ENCODE measurements around the gene WHRN. TPM values are rescaled to one million over a fixed set of nuclear protein-coding genes. Genes with fewer than 3 reads are reported as not detected.

The WHRN gene
- total RNA-seq, 2 donors from 2014 or later = 3.3 to 3.6 TPM

DNA sequence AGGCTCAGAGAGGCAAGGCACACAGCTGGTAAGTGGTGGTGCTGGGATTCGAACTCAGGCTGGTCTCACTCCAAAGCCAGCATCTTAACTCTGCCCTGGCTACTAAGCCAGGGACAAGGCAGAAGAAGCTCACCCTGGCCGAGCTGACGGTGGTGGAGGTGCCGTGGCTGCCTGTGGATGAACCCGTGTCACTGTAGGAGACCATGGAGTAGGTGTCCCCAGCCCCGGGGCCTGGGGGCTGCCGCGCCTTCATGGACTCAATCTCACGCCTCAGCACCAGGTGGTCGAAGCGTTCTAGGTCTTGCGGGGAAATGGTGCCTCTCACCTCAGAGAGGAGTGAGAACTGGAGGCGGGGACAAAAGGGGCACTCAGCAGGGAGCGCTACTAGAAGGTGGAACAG is 82.1 kb downstream of the WHRN start:
- DNase-seq = no peak
- Histone ChIP-seq H3K36me3 (no peaks in the 10 kb centered on the region), H3K4me3 (no peak overlapping the region), H3K9ac (ENCODE audit: low read depth in 2 of 2, low read length in 2 of 2) (no peak overlapping the region), H3K27ac (no peak overlapping the region), H3K4me1 (no peaks in the 10 kb centered on the region), H3K27me3 (no peaks in the 10 kb centered on the region), H3K9me3 (no peaks in the 10 kb centered on the region)
- intact Hi-C loops (cut with DNase I) = loop anchor here (10.0 kb wide), 1 partner anchor 52 kb away; no protein-coding TSS in a partner anchor
- TF ChIP-seq, protein P1, sequence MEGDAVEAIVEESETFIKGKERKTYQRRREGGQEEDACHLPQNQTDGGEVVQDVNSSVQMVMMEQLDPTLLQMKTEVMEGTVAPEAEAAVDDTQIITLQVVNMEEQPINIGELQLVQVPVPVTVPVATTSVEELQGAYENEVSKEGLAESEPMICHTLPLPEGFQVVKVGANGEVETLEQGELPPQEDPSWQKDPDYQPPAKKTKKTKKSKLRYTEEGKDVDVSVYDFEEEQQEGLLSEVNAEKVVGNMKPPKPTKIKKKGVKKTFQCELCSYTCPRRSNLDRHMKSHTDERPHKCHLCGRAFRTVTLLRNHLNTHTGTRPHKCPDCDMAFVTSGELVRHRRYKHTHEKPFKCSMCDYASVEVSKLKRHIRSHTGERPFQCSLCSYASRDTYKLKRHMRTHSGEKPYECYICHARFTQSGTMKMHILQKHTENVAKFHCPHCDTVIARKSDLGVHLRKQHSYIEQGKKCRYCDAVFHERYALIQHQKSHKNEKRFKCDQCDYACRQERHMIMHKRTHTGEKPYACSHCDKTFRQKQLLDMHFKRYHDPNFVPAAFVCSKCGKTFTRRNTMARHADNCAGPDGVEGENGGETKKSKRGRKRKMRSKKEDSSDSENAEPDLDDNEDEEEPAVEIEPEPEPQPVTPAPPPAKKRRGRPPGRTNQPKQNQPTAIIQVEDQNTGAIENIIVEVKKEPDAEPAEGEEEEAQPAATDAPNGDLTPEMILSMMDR (IDR thresholded peaks at IDR 0.05) = no peak

DNA sequence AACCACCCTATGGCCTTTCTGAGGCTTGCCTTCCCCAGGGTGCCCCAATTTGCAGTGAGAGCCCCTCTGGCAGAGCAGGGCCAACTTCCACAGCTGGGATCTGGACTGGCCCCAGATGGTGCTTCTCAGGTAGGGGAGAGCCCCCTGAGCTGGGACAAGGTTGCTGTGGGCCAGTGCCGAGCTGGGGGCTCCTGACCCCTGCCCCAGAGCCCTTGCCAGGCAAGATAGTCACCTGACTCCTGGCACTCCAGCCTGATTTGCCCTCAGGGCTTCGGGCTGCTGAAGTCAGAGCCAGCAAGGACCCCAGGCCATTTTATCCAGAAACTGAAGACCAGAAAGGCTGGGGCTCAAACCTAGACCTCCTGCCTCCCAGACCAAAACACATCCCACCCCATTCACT is 84.1 kb downstream of the WHRN start:
- Histone ChIP-seq H3K27me3 (no peaks in the 10 kb centered on the region), H3K9ac (ENCODE audit: low read depth in 2 of 2, low read length in 2 of 2) (no peak overlapping the region), H3K4me3 (no peak overlapping the region), H3K36me3 (no peaks in the 10 kb centered on the region), H3K27ac (no peak overlapping the region), H3K4me1 (no peaks in the 10 kb centered on the region), H3K9me3 (no peaks in the 10 kb centered on the region)
- no peak for DNase-seq
- intact Hi-C loops (cut with DNase I) = loop anchor here (10.0 kb wide), 1 partner anchor 54 kb away; no protein-coding TSS in a partner anchor
- TF ChIP-seq, protein P1 (IDR thresholded peaks at IDR 0.05) = no peak

DNA sequence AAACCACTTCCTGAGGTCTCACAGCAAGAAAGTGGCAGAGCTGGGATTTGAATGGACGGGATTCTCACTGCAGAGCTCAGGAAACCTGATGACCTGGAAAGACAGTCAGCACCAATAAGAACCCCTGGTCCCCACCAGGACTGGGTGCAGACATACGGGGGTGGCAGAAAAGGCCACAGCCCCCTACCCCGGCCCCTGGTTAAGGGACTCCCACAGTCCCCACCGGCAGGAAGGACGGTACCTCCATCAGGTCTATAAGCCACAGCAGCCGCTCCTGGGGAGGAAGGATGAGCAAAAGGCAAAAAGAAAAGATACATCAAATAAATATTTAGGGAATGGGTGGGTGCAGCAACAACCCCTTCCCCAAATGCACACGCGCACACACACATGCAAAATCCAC is 85.5 kb downstream of the WHRN start:
- H3K36me3 ChIP-seq = no peaks in the 10 kb centered on the region
- no peak for DNase-seq
- H3K9me3 ChIP-seq = no peaks in the 10 kb centered on the region
- intact Hi-C loops (cut with DNase I) = loop anchor here (10.0 kb wide), 1 partner anchor 55 kb away; no protein-coding TSS in a partner anchor
- H3K27me3 ChIP-seq = no peaks in the 10 kb centered on the region
- TF ChIP-seq, protein P1 (IDR thresholded peaks at IDR 0.05) = no peak
- no peak overlapping the region for H3K9ac ChIP-seq (ENCODE audit: low read depth in 2 of 2, low read length in 2 of 2)
- no peak overlapping the region for H3K27ac ChIP-seq
- no peaks in the 10 kb centered on the region for H3K4me1 ChIP-seq
- H3K4me3 ChIP-seq = no peak overlapping the region

DNA sequence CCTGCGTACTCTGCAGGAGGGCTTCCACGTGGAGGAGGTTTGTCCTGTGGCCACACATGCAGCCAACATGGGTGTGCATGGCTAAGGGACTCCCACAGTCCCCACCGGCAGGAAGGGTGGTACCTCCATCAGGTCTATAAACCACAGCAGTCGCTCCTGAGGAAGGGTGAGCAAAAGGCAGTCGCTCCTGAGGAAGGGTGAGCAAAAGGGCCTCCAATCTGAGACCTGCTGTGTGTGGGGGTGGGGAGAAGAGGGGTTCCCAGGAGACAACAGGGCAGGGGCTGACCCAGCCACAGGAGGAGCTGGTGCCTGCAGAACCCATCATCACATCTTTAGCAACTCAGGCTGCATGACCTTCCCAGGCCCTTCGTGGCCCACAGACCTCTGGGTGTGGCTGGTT is 87.2 kb downstream of the WHRN start:
- DNase-seq = no peak
- no peaks in the 10 kb centered on the region for H3K27me3 ChIP-seq
- no peaks in the 10 kb centered on the region for H3K4me1 ChIP-seq
- no peak overlapping the region for H3K27ac ChIP-seq
- no peak overlapping the region for H3K4me3 ChIP-seq
- intact Hi-C loops (cut with DNase I) = no loop called here
- no peaks in the 10 kb centered on the region for H3K9me3 ChIP-seq
- TF ChIP-seq, protein P1 (IDR thresholded peaks at IDR 0.05) = no peak
- H3K36me3 ChIP-seq = no peaks in the 10 kb centered on the region
- no peak overlapping the region for H3K9ac ChIP-seq (ENCODE audit: low read depth in 2 of 2, low read length in 2 of 2)

DNA sequence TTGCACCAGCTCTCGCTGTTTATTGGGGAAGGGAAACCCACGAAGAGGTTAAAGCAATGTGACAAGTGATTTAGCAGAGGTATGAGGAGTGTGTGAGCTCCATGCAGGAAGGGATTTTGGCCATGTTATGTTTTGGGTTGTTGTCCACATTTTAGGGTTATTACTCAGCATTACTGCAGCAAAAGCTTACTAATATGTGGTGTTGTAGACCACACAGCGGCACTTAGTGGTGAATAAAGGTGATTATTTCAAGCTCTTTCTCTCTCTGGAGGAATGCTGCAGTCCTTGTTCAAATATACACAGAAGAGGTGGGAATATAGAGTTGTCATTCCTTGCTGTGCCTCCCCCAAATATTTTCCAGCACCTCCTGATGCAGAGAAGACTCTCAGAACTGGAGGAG is 87.8 kb downstream of the WHRN start:
- Histone ChIP-seq H3K9me3 (no peaks in the 10 kb centered on the region), H3K4me1 (no peaks in the 10 kb centered on the region), H3K27me3 (no peaks in the 10 kb centered on the region), H3K9ac (ENCODE audit: low read depth in 2 of 2, low read length in 2 of 2) (no peak overlapping the region), H3K4me3 (no peak overlapping the region), H3K27ac (no peak overlapping the region), H3K36me3 (no peaks in the 10 kb centered on the region)
- intact Hi-C loops (cut with DNase I) = no loop called here
- TF ChIP-seq, protein P1 (IDR thresholded peaks at IDR 0.05) = no peak
- DNase-seq = no peak

Data from colonic mucosa (tissue), 4 donors.